Right lobe of liver (tissue), 6 donors: Measurements from ENCODE around the gene HOXB5. TPM values are rescaled to one million over a fixed set of nuclear protein-coding genes. Genes with fewer than 3 reads are reported as not detected.

Experiments used
- ATAC-seq, 4 donors: fragments of 200-7000 bp; cut with Tn5 transposase; one replicate each; pipeline ENCODE4 v1.9.1; 2020; ENCODE audit warnings: mild to moderate bottlenecking in 4 of 4, moderate library complexity in 4 of 4
- DNase-seq, 3 donors: peaks; one replicate each; pipeline ENCODE4 v3.0.0-alpha.2; 2020
- H3K27ac ChIP-seq, 3 donors: fragments of 200-600 bp; one replicate each; pipeline ENCODE4 v1.8.0; 2022
- H3K27me3 ChIP-seq, 2 donors: fragments of 200-600 bp; one replicate each; pipeline ENCODE4 v1.8.0; 2022
- H3K36me3 ChIP-seq, 4 donors: fragments of 200-600 bp; sonication (generic) in 1 of 4; one replicate each; pipeline versions ENCODE4 v1.5.1 to v1.8.0; 2017 to 2022; ENCODE audit warnings: control low read depth in 1 of 4
- H3K4me1 ChIP-seq, 4 donors: fragments of 200-600 bp; sonication (generic) in 1 of 4; one replicate each; pipeline versions ENCODE4 v1.5.1 to v1.8.0; 2017 to 2022; ENCODE audit warnings: control low read depth in 1 of 4
- H3K4me3 ChIP-seq, 3 donors: fragments of 200-600 bp; one replicate each; pipeline ENCODE4 v1.8.0; 2022
- H3K9me3 ChIP-seq, 4 donors: fragments of 200-600 bp; sonication (generic) in 1 of 4; one replicate each; pipeline versions ENCODE4 v1.5.1 to v1.8.0; 2017 to 2022; ENCODE audit warnings: control low read depth in 1 of 4
- POLR2A ChIP-seq: fragments of 450-650 bp; IDR thresholded peaks from one replicate; pipeline ENCODE4 v1.6.1; 2017; ENCODE audit warnings: antibody characterized with exemption, mild to moderate bottlenecking
- WGBS: methylation state at CpG from one replicate; pipeline ENCODE4 v1.1.6; 2018; ENCODE audit warnings: low coverage, low lambda C conversion rate; ENCODE audit not compliant: insufficient coverage; ENCODE audit errors: missing lambda C conversion rate; 5-methylcytosine and 5-hydroxymethylcytosine counted together
- intact Hi-C, 2 donors: fragments of 100-400 bp; cut with DNase I; formaldehyde crosslinking; loops; one replicate each; pipeline versions ENCODE4 v1.11.2 to v1.14.1; 2022
- total RNA-seq, 6 experiments: library from RNA; depleted of rRNA in 2 of 6; stranded (reverse); fragments of >200 nt in 2 of 6; fragmentation: NEBNext Ultra II Directional in 3 of 6; extraction: Animal tissue kit (Norgen Biotek cat#: 25700) in 3 of 6; gene quantifications; one replicate each; pipeline versions ENCODE4 v1.1.0 to v1.2.4, GENCODE V29; 2016 to 2023
- TF ChIP-seq, protein P1 (sequence below), 4 donors: fragments of 200-600 bp in 3 of 4; fragments of 450-650 bp in 1 of 4; IDR thresholded peaks; one replicate each; pipeline versions ENCODE4 v1.5.1 to v1.8.0; 2016 to 2022; ENCODE audit warnings: antibody characterized with exemption in 4 of 4, mild to moderate bottlenecking in 2 of 4
- donor health status: DM: no; HTN: yes; CAD: no.
- donor health status: DM: no; HTN: no; CAD: no.
- donor health status: DM: no; HTN: no; CAD: no.
- donor health status: DM: no; HTN: yes; CAD: no.
- donor health status: DM: no; HTN: yes; CAD: no.

HOXB5 gene
- total RNA-seq, 6 experiments from 2014 or later, result 0.11 to 0.29 (median 0.19) TPM; not detected in 1

DNA sequence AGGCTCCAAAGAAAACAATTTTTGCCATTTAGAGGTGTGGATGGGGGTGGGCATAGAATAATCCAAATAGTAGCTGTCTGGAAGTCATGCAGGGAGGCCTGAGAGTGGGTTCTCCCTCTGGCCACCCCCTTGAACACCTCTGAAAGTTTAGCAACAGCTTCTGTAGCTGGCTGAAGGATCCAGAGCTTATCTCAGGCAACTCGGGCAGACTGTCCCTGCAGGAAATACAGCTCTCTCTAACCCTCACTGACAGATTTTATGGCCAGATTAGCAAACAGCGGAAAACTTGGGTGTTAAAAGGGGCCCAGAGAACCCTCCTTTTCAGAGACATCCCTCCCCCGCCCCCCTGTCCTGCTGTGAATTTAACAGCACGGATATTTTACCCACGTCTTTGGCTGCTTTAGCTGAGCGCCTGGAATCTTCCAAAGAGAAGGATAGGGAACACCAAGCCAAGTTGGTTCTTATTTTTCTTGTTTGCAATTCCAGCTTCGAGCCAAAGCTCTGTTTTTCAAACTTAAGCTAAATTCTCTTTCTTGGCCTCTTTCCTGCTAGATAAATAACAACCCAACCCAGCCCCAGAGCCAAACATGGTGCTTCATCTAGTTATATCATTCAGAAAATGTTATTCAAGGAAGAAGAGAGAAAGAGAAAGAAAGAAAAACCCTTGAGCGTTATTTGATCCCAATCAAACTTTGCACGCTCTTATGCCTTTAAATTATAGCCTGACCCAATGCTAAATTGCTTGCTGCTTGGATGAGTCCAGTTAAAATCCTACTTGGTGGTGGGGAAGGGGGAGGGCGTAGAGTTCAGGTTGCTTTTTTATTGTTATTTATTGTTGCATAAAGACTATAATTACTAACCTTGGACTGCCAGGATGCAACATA lies 46.4 kb downstream of the HOXB5 start:
- peak overlapping the region in 2 of 3 donors; percentile 37 to 64 for H3K27ac ChIP-seq
- no peak for DNase-seq
- H3K4me3 ChIP-seq, result no peak overlapping the region
- intact Hi-C loops, result no loop called here
- no peaks in the 10 kb centered on the region for H3K36me3 ChIP-seq
- H3K27me3 ChIP-seq, result peaks cover 0 to 3% of the 10 kb centered on the region in 2 donors
- TF ChIP-seq, protein P1, sequence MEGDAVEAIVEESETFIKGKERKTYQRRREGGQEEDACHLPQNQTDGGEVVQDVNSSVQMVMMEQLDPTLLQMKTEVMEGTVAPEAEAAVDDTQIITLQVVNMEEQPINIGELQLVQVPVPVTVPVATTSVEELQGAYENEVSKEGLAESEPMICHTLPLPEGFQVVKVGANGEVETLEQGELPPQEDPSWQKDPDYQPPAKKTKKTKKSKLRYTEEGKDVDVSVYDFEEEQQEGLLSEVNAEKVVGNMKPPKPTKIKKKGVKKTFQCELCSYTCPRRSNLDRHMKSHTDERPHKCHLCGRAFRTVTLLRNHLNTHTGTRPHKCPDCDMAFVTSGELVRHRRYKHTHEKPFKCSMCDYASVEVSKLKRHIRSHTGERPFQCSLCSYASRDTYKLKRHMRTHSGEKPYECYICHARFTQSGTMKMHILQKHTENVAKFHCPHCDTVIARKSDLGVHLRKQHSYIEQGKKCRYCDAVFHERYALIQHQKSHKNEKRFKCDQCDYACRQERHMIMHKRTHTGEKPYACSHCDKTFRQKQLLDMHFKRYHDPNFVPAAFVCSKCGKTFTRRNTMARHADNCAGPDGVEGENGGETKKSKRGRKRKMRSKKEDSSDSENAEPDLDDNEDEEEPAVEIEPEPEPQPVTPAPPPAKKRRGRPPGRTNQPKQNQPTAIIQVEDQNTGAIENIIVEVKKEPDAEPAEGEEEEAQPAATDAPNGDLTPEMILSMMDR (IDR thresholded peaks at IDR 0.05), result no peak
- no peak for TF ChIP-seq POLR2A
- WGBS, result 16% methylated on average over 10 of the region's 10 CpGs
- peaks cover 0 to 6% (median 0%) of the 10 kb centered on the region in 4 donors for H3K4me1 ChIP-seq
- ATAC-seq, result no peak
- H3K9me3 ChIP-seq, result no peaks in the 10 kb centered on the region

DNA sequence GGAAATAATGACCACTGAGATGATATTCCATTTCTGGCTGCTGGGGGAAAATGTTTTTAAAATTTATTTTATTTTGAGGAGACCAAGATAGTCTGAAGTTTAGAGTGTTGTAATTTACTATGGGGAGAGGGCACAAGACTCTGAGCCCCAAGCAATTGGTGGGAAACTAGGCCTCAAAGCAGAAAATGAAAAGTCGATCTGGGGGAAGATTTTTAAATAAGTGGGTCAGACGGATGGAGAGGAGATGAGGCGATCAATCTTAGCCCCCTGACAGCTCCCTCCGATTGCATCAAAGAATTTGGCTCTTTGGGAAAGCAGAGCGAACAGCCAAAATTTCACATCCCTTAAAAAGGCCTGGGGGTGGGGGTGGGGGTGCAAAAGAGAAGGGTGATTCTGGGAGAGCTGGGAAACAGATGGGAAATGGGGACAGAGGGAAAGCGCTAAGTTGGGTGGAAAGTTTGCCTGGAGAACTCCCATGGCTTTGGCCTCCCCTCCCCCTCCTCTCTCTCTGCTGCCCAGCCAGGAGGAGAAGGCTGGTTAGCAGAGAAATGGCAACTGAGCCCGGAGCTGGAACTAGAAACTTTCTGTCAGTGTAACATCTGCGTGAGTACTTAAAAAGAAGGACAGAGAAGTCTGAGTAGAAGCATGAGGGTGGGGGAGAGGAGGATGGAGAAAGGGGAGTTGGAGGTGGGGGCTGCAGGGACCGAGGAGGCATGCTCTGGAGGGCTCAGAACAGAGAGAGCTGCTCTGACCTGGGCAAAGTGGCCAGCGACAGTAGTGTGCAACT lies 47.2 kb downstream of the HOXB5 start:
- Histone ChIP-seq H3K4me1 (peaks cover 0 to 6% (median 0%) of the 10 kb centered on the region in 4 donors), H3K36me3 (no peaks in the 10 kb centered on the region), H3K4me3 (no peak overlapping the region), H3K27ac (peak overlapping the region in 2 of 3 donors; percentile 64 to 75), H3K9me3 (no peaks in the 10 kb centered on the region), H3K27me3 (peaks cover 0 to 10% of the 10 kb centered on the region in 2 donors)
- WGBS, result 22% methylated on average over 10 of the region's 10 CpGs
- DNase-seq (no peak), ATAC-seq (no peak)
- TF ChIP-seq POLR2A, result no peak
- TF ChIP-seq, protein P1 (IDR thresholded peaks at IDR 0.05), result no peak
- intact Hi-C loops, result no loop called here

DNA sequence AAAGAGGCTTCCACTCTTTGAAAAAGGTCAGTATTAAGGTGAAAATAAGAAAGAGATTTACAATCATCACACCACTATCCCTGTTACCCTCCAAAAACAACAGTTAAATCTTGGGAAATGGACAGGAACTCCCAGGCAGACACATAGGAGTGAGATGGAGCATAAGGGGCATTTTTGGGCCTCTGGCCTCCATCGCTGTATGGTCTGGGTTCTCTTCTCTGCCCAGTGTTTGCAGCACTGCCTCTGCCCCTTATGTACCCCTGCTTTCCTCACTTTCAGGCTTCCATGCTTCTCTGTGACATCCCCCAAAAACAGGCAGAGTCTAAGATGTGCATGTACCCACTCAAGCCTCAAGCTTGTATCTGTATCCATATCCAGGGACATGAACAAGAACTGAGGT lies 48.0 kb downstream of the HOXB5 start:
- no peak for TF ChIP-seq POLR2A
- TF ChIP-seq, protein P1 (IDR thresholded peaks at IDR 0.05), result no peak
- Histone ChIP-seq H3K36me3 (no peaks in the 10 kb centered on the region), H3K4me1 (peaks cover 0 to 6% (median 0%) of the 10 kb centered on the region in 4 donors), H3K27me3 (peaks cover 0 to 11% of the 10 kb centered on the region in 2 donors), H3K9me3 (no peaks in the 10 kb centered on the region), H3K4me3 (no peak overlapping the region), H3K27ac (peak overlapping the region; percentile 64 to 78 (median 75))
- intact Hi-C loops, result no loop called here
- WGBS, result 89% methylated on average over 1 of the region's 1 CpG
- DNase-seq (no peak), ATAC-seq (no peak)

DNA sequence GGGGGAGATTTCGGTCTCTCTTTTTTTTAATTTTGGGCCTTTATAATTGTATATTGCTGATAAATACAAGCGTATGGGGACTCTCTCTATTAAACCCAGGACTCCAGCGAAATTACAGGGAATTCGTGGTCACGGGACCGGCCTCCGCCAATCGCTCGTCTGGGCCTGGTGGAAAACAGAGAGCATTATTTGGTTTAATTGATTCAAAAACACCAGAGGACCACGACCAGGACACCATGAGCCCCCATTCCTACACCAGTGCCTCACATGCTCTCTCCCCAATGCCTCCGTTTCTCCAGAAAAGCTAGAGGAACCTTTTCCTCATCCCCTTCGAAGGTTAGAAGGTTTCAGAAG lies 48.6 kb downstream of the HOXB5 start, which contains the start of gene HOXB2:
Gene HOXB2 (minus strand): TSS at position 88 of the 354 bp plus-strand sequence. CDS start 198 bp downstream, outside the sequence.
- H3K27me3 ChIP-seq, result peaks cover 0 to 11% of the 10 kb centered on the region in 2 donors
- peak within 1 kb of the TSS; percentile 42 to 56 (median 45) for H3K4me3 ChIP-seq
- intact Hi-C loops, result no loop called here
- peak within 1 kb of the TSS; percentile 64 to 78 (median 75) for H3K27ac ChIP-seq
- no peak for TF ChIP-seq POLR2A
- TF ChIP-seq, protein P1 (IDR thresholded peaks at IDR 0.05), result no peak
- no peaks in the 10 kb centered on the region for H3K36me3 ChIP-seq
- H3K9me3 ChIP-seq, result no peaks in the 10 kb centered on the region
- peaks cover 0 to 6% (median 0%) of the 10 kb centered on the region in 4 donors for H3K4me1 ChIP-seq
- 22% methylated on average over 12 of the region's 12 CpGs for WGBS
- ATAC-seq, result no peak
- no peak for DNase-seq
